HepG2 (cell line): ENCODE measurements around the gene PHRF1. TPM values are rescaled to one million over a fixed set of nuclear protein-coding genes. Genes with fewer than 3 reads are reported as not detected.

Experiments
- AGO2 ChIP-seq: fragments of 200-400 bp; formaldehyde crosslinking; optimal IDR thresholded peaks from 2 replicates; pipeline ENCODE3; 2017; ENCODE audit warnings: mild to moderate bottlenecking, low read depth, low read length, moderate library complexity
- FLYWCH1 ChIP-seq: sonication (generic); formaldehyde crosslinking; IDR thresholded peaks from 2 replicates; pipeline ENCODE4 v1.8.1; 2023; ENCODE audit warnings: mild to moderate bottlenecking, missing genetic modification reagents
- MATR3 ChIP-seq: sonication (generic); formaldehyde crosslinking; IDR thresholded peaks from 2 replicates; pipeline ENCODE4 v1.4.0; 2020; ENCODE audit warnings: missing genetic modification reagents
- MYC ChIP-seq: sonication (generic); formaldehyde crosslinking; IDR thresholded peaks from 2 replicates; pipeline ENCODE4 v1.9.0; 2021; ENCODE audit warnings: missing genetic modification reagents, borderline replicate concordance
- RFX5 ChIP-seq: IDR thresholded peaks from 2 replicates; pipeline ENCODE4 v1.6.1; 2011; ENCODE audit warnings: low read depth, low read length, improper control_type of control experiment
- RXRA ChIP-seq: sonication (generic); formaldehyde crosslinking; IDR thresholded peaks from 2 replicates; pipeline ENCODE4 v1.5.1; 2020; ENCODE audit warnings: missing genetic modification reagents
- SMAD3 ChIP-seq: sonication (generic); formaldehyde crosslinking; IDR thresholded peaks from 2 replicates; pipeline ENCODE4 v1.4.0; 2020; ENCODE audit warnings: missing genetic modification reagents
- THAP11 ChIP-seq: IDR thresholded peaks from 2 replicates; pipeline ENCODE4 v1.6.1; 2016; ENCODE audit warnings: missing biosample characterization, missing genetic modification reagents
- ZBTB42 ChIP-seq: sonication (generic); formaldehyde crosslinking; IDR thresholded peaks from 2 replicates; pipeline ENCODE4 v1.5.0; 2020; ENCODE audit warnings: mild to moderate bottlenecking, missing genetic modification reagents
- ZFYVE20 ChIP-seq: sonication (generic); formaldehyde crosslinking; IDR thresholded peaks from 2 replicates; pipeline ENCODE4 v1.8.0; 2023; ENCODE audit warnings: low read depth, mild to moderate bottlenecking, moderate library complexity, missing genetic modification reagents, borderline replicate concordance
- ZNF256 ChIP-seq: sonication (generic); formaldehyde crosslinking; conservative IDR thresholded peaks from 2 replicates; pipeline ENCODE4 v1.4.0; 2020; ENCODE audit warnings: missing genetic modification reagents
- ZNF496 ChIP-seq: sonication (generic); formaldehyde crosslinking; IDR thresholded peaks from 2 replicates; pipeline ENCODE4 v1.8.1; 2023; ENCODE audit warnings: mild to moderate bottlenecking, moderate library complexity, missing genetic modification reagents; ENCODE audit not compliant: insufficient replicate concordance
- ZNF558 ChIP-seq: sonication (generic); formaldehyde crosslinking; IDR thresholded peaks from 2 replicates; pipeline ENCODE4 v1.9.0; 2022; ENCODE audit warnings: mild to moderate bottlenecking, missing genetic modification reagents, borderline replicate concordance
- ZNF788 ChIP-seq: sonication (generic); formaldehyde crosslinking; IDR thresholded peaks from 2 replicates; pipeline ENCODE4 v1.5.0; 2020; ENCODE audit warnings: mild to moderate bottlenecking, missing genetic modification reagents, borderline replicate concordance
- ZNF790 ChIP-seq: sonication (generic); formaldehyde crosslinking; IDR thresholded peaks from 2 replicates; pipeline ENCODE4 v1.8.0; 2022; ENCODE audit warnings: missing genetic modification reagents, mild to moderate bottlenecking, borderline replicate concordance
- ZSCAN25 ChIP-seq: sonication (generic); formaldehyde crosslinking; IDR thresholded peaks from 2 replicates; pipeline ENCODE4 v1.8.0; 2022; ENCODE audit warnings: mild to moderate bottlenecking, missing genetic modification reagents
- polyA plus RNA-seq, 8 experiments: library from polyadenylated mRNA; depleted of rRNA in 3 of 8; stranded (reverse) in 7 of 8; unstranded in 1 of 8; fragments of >200 nt; fragmentation: Illumina TruSeq in 4 of 8; extraction: Trizol in 4 of 8; gene quantifications; 2 replicates each; pipeline versions ENCODE4 v1.2.1 to v1.2.3, GENCODE V29; 2011 to 2016; ENCODE audit warnings: low read depth in 4 of 8, missing spikeins in 1 of 8, mixed read lengths in 1 of 8; ENCODE audit not compliant: insufficient read depth in 1 of 8
- total RNA-seq, 5 experiments: library from RNA; depleted of rRNA; stranded (reverse); fragments of >200 nt; fragmentation: Illumina TruSeq; extraction: Trizol; gene quantifications; 2 replicates each; pipeline ENCODE4 v1.2.3, GENCODE V29; 2016; ENCODE audit warnings: low read depth in 1 of 5
- TF ChIP-seq, protein P1 (sequence below): sonication (generic); formaldehyde crosslinking; IDR thresholded peaks from 2 replicates; pipeline ENCODE4 v1.4.0; 2020; ENCODE audit warnings: missing genetic modification reagents
- TF ChIP-seq, protein P2 (sequence below): sonication (generic); formaldehyde crosslinking; IDR thresholded peaks from 2 replicates; pipeline ENCODE4 v1.5.0; 2020; ENCODE audit warnings: mild to moderate bottlenecking, missing genetic modification reagents, moderate library complexity
- TF ChIP-seq, protein P3 (sequence below): sonication (generic); formaldehyde crosslinking; IDR thresholded peaks from 2 replicates; pipeline ENCODE4 v1.4.0; 2020; ENCODE audit warnings: missing genetic modification reagents, borderline replicate concordance
- TF ChIP-seq, protein P4 (sequence below): sonication (generic); formaldehyde crosslinking; IDR thresholded peaks from 2 replicates; pipeline ENCODE4 v1.8.0; 2022; ENCODE audit warnings: mild to moderate bottlenecking, missing genetic modification reagents, moderate library complexity
- TF ChIP-seq, protein P5 (sequence below): sonication (generic); formaldehyde crosslinking; IDR thresholded peaks from 2 replicates; pipeline ENCODE4 v1.4.0; 2020; ENCODE audit warnings: missing genetic modification reagents, borderline replicate concordance

PHRF1 gene
- total and polyA plus RNA-seq, 2 of the 13 experiments (the other 11 are each of a cell fraction or from before 2014, with no cell fraction given) = 8.2 to 16.7 TPM

DNA sequence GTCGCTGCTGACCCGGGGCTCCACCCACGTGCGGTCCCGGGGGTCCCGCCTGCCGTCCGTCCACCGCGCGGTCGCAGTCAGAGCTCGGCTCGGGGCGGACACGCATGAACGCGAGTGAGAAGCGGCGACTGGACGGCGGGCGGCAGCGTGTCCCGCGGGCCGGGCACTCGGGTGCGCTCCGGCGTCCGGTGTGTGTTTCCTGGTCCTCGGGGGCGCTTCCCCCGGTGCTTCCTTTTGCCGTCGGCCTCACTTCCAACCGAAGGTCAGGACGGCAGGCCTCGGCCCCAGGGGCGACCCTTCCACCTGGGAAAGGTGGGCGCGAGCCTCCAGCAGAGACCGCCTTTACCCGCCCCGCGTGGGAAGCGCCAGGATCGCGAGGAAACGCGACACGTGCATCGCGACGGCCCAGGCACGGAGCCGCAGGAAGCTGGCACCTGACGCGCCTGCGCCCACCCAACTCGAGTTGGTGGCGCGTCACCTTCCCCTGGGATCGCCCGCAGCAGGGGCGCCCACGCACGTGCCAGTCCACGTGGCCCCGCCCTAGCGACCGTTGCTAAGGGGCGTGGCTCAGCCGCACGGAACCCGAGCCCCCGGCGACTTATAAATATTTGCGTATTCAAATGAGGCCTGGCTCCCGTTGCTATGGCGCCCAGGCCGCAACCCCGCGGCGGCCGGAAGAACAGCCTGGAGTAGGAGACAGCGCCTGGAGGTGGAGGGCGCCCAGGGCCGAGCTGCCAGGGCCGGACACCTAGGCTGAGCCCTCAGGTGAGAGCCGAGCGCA, 39.2 kb upstream of the PHRF1 start, which contains the start of gene LRRC56 (continued):
- TF ChIP-seq, protein P1, sequence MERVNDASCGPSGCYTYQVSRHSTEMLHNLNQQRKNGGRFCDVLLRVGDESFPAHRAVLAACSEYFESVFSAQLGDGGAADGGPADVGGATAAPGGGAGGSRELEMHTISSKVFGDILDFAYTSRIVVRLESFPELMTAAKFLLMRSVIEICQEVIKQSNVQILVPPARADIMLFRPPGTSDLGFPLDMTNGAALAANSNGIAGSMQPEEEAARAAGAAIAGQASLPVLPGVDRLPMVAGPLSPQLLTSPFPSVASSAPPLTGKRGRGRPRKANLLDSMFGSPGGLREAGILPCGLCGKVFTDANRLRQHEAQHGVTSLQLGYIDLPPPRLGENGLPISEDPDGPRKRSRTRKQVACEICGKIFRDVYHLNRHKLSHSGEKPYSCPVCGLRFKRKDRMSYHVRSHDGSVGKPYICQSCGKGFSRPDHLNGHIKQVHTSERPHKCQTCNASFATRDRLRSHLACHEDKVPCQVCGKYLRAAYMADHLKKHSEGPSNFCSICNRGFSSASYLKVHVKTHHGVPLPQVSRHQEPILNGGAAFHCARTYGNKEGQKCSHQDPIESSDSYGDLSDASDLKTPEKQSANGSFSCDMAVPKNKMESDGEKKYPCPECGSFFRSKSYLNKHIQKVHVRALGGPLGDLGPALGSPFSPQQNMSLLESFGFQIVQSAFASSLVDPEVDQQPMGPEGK (CRISPR knock-in tag) = peak; percentile 54
- TF ChIP-seq, protein P2, sequence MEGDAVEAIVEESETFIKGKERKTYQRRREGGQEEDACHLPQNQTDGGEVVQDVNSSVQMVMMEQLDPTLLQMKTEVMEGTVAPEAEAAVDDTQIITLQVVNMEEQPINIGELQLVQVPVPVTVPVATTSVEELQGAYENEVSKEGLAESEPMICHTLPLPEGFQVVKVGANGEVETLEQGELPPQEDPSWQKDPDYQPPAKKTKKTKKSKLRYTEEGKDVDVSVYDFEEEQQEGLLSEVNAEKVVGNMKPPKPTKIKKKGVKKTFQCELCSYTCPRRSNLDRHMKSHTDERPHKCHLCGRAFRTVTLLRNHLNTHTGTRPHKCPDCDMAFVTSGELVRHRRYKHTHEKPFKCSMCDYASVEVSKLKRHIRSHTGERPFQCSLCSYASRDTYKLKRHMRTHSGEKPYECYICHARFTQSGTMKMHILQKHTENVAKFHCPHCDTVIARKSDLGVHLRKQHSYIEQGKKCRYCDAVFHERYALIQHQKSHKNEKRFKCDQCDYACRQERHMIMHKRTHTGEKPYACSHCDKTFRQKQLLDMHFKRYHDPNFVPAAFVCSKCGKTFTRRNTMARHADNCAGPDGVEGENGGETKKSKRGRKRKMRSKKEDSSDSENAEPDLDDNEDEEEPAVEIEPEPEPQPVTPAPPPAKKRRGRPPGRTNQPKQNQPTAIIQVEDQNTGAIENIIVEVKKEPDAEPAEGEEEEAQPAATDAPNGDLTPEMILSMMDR (CRISPR knock-in tag) = 0 out of 2 replicates have a peak, but pooled peaks have one; percentile 26
- no peak for TF ChIP-seq ZSCAN25 (CRISPR knock-in tag)
- peak; percentile 64; the same call in 1 of the 2 replicates for TF ChIP-seq RXRA (CRISPR knock-in tag)
- TF ChIP-seq, protein P3, sequence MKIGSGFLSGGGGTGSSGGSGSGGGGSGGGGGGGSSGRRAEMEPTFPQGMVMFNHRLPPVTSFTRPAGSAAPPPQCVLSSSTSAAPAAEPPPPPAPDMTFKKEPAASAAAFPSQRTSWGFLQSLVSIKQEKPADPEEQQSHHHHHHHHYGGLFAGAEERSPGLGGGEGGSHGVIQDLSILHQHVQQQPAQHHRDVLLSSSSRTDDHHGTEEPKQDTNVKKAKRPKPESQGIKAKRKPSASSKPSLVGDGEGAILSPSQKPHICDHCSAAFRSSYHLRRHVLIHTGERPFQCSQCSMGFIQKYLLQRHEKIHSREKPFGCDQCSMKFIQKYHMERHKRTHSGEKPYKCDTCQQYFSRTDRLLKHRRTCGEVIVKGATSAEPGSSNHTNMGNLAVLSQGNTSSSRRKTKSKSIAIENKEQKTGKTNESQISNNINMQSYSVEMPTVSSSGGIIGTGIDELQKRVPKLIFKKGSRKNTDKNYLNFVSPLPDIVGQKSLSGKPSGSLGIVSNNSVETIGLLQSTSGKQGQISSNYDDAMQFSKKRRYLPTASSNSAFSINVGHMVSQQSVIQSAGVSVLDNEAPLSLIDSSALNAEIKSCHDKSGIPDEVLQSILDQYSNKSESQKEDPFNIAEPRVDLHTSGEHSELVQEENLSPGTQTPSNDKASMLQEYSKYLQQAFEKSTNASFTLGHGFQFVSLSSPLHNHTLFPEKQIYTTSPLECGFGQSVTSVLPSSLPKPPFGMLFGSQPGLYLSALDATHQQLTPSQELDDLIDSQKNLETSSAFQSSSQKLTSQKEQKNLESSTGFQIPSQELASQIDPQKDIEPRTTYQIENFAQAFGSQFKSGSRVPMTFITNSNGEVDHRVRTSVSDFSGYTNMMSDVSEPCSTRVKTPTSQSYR = no peak
- no peak for TF ChIP-seq RFX5
- TF ChIP-seq MATR3 = no peak
- TF ChIP-seq ZNF790 (CRISPR knock-in tag) = no peak
- no peak for TF ChIP-seq ZNF788 (CRISPR knock-in tag)
- TF ChIP-seq, protein P4, sequence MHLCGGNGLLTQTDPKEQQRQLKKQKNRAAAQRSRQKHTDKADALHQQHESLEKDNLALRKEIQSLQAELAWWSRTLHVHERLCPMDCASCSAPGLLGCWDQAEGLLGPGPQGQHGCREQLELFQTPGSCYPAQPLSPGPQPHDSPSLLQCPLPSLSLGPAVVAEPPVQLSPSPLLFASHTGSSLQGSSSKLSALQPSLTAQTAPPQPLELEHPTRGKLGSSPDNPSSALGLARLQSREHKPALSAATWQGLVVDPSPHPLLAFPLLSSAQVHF = no peak
- peak; percentile 82 for TF ChIP-seq MYC (CRISPR knock-in tag)
- no peak for TF ChIP-seq ZNF256
- 0 out of 2 replicates have a peak, but pooled peaks have one; percentile 28 for TF ChIP-seq SMAD3
- no peak for TF ChIP-seq FLYWCH1 (CRISPR knock-in tag)
- TF ChIP-seq AGO2 = no peak
- no peak; the same call in 1 of the 2 replicates for TF ChIP-seq THAP11 (CRISPR knock-in tag)
- TF ChIP-seq, protein P5, sequence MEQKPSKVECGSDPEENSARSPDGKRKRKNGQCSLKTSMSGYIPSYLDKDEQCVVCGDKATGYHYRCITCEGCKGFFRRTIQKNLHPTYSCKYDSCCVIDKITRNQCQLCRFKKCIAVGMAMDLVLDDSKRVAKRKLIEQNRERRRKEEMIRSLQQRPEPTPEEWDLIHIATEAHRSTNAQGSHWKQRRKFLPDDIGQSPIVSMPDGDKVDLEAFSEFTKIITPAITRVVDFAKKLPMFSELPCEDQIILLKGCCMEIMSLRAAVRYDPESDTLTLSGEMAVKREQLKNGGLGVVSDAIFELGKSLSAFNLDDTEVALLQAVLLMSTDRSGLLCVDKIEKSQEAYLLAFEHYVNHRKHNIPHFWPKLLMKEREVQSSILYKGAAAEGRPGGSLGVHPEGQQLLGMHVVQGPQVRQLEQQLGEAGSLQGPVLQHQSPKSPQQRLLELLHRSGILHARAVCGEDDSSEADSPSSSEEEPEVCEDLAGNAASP (CRISPR knock-in tag) = no peak
- TF ChIP-seq ZBTB42 (CRISPR knock-in tag) = no peak
- no peak for TF ChIP-seq ZFYVE20 (CRISPR knock-in tag)
- no peak for TF ChIP-seq ZNF558
- TF ChIP-seq ZNF496 (CRISPR knock-in tag) = no peak
